ENCODE results near the gene GGT6. TPM values are rescaled to one million over a fixed set of nuclear protein-coding genes. Genes with fewer than 3 reads are reported as not detected.

Gene GGT6
- polyA plus RNA-seq, 3 donors, result not detected

GRCh38 chr17:4542726-4543191, 17.6 kb downstream of the GGT6 start:
- peaks cover 79 to 88% of the 10 kb centered on the region in 2 donors for H3K36me3 ChIP-seq (replicated peaks in 1 of 2; ENCODE audit: control insufficient read depth in 1 of 2, insufficient read depth in 2 of 2, low read length in 2 of 2)
- no peak for TF ChIP-seq CTCF (IDR thresholded peaks at IDR 0.05)
- no peak overlapping the region for H3K4me2 ChIP-seq (replicated peaks; ENCODE audit: extremely low read depth, low read length, poor library complexity, severe bottlenecking)
- WGBS (ENCODE audit: insufficient coverage), result 91% methylated on average over 11 of the region's 19 CpGs
- Mint-ChIP-seq H3K9me3 (no peaks in the 10 kb centered on the region), H3K4me3 (no peak overlapping the region), H3K4me1 (peaks cover under 1% of the 10 kb centered on the region), H3K27ac (peak overlapping the region in 1 of 7 donors; percentile 60), H3K36me3 (peaks cover 54 to 94% of the 10 kb centered on the region in 2 donors), H3K27me3 (ENCODE audit: low read depth in 3 of 3) (peaks cover 0 to 6% (median 0%) of the 10 kb centered on the region in 3 donors)
- H3K27ac ChIP-seq (ENCODE audit: low read depth in 1 of 2, low read length in 2 of 2), result no peak overlapping the region
- no peaks in the 10 kb centered on the region for H3K4me1 ChIP-seq (ENCODE audit: control insufficient read depth in 1 of 2, insufficient read depth in 2 of 2, low read length in 2 of 2)
- no peak for DNase-seq
- no peak overlapping the region for H3K9ac ChIP-seq (ENCODE audit: insufficient read depth, low read length, poor library complexity, severe bottlenecking)
- no peaks in the 10 kb centered on the region for H3K27me3 ChIP-seq (ENCODE audit: control insufficient read depth in 2 of 2, insufficient read depth in 2 of 2, low read length in 2 of 2)
- no peak overlapping the region for H3K4me3 ChIP-seq (replicated peaks in 1 of 3; ENCODE audit: low read depth in 2 of 3, low read length in 3 of 3)
- no peaks in the 10 kb centered on the region for H3K9me3 ChIP-seq (replicated peaks in 1 of 2; ENCODE audit: control insufficient read depth in 1 of 2, insufficient read depth in 1 of 2, low read length in 2 of 2)
- no peak overlapping the region for H2AFZ ChIP-seq (ENCODE audit: insufficient read depth, low read depth, low read length, poor library complexity, severe bottlenecking)
- H3K79me2 ChIP-seq (ENCODE audit: insufficient read depth, low read length), result no peaks in the 10 kb centered on the region
- H4K20me1 ChIP-seq (ENCODE audit: insufficient read depth, low read length), result no peaks in the 10 kb centered on the region
- intact Hi-C loops (cut with micrococcal nuclease), result no loop called here

- Histone ChIP-seq H3K36me3 (replicated peaks in 1 of 2; ENCODE audit: control insufficient read depth in 1 of 2, insufficient read depth in 2 of 2, low read length in 2 of 2) (peaks cover 77 to 85% of the 10 kb centered on the region in 2 donors), H3K4me3 (replicated peaks in 1 of 3; ENCODE audit: low read depth in 2 of 3, low read length in 3 of 3) (no peak overlapping the region), H3K79me2 (ENCODE audit: insufficient read depth, low read length) (no peaks in the 10 kb centered on the region), H3K27me3 (ENCODE audit: control insufficient read depth in 2 of 2, insufficient read depth in 2 of 2, low read length in 2 of 2) (no peaks in the 10 kb centered on the region), H4K20me1 (ENCODE audit: insufficient read depth, low read length) (no peaks in the 10 kb centered on the region), H3K9ac (ENCODE audit: insufficient read depth, low read length, poor library complexity, severe bottlenecking) (no peak overlapping the region), H3K4me2 (replicated peaks; ENCODE audit: extremely low read depth, low read length, poor library complexity, severe bottlenecking) (no peak overlapping the region), H3K4me1 (ENCODE audit: control insufficient read depth in 1 of 2, insufficient read depth in 2 of 2, low read length in 2 of 2) (peaks cover under 1 to 3% of the 10 kb centered on the region in 2 donors), H2AFZ (ENCODE audit: insufficient read depth, low read depth, low read length, poor library complexity, severe bottlenecking) (no peak overlapping the region), H3K9me3 (replicated peaks in 1 of 2; ENCODE audit: control insufficient read depth in 1 of 2, insufficient read depth in 1 of 2, low read length in 2 of 2) (no peaks in the 10 kb centered on the region), H3K27ac (ENCODE audit: low read depth in 1 of 2, low read length in 2 of 2) (no peak overlapping the region)
- 97% methylated on average over 14 of the region's 14 CpGs for WGBS (ENCODE audit: insufficient coverage)
- Mint-ChIP-seq H3K9me3 (no peaks in the 10 kb centered on the region), H3K27me3 (ENCODE audit: low read depth in 3 of 3) (peaks cover 0 to 5% (median 0%) of the 10 kb centered on the region in 3 donors), H3K4me1 (peaks cover 5% of the 10 kb centered on the region), H3K27ac (peak overlapping the region in 1 of 7 donors; percentile 60), H3K4me3 (no peak overlapping the region), H3K36me3 (peaks cover 49 to 91% of the 10 kb centered on the region in 2 donors)
- TF ChIP-seq CTCF (IDR thresholded peaks at IDR 0.05), result no peak
- intact Hi-C loops (cut with micrococcal nuclease), result no loop called here
- no peak for DNase-seq
These were observed 18.2 kb downstream of the GGT6 start for GRCh38 chr17:4542003-4542725.

Measured in CD14-positive monocyte (primary cell).